Fibroblast of skin of abdomen (primary cell): ENCODE data around the gene ZBTB45.

Source experiments
- DNase-seq: peaks from one replicate; pipeline ENCODE4 v3.0.0-alpha.2; 2013

The ZBTB45 gene

GRCh38 chr19:58538257-58539168, 18.9 kb upstream of the ZBTB45 start:
- DNase-seq: no peak

GRCh38 chr19:58536852-58537798, 17.5 kb upstream of the ZBTB45 start:
- no peak for DNase-seq

- no peak for DNase-seq
These were observed 16.2 kb upstream of the ZBTB45 start for GRCh38 chr19:58535857-58536256.

GRCh38 chr19:58531034-58531840, 11.6 kb upstream of the ZBTB45 start:
- DNase-seq: no peak

- DNase-seq: no peak
These were observed 9.8 kb upstream of the ZBTB45 start for GRCh38 chr19:58529405-58529804.

- no peak for DNase-seq
These were observed 3.1 kb upstream of the ZBTB45 start for GRCh38 chr19:58522709-58523108.

GRCh38 chr19:58521651-58522050, 2.0 kb upstream of the ZBTB45 start:
- DNase-seq: no peak

GRCh38 chr19:58520257-58520599, 618 bp upstream of the ZBTB45 start:
- DNase-seq: no peak

- peak; percentile 76 for DNase-seq
These were observed 589 bp downstream of the ZBTB45 start for GRCh38 chr19:58519087-58519354.

GRCh38 chr19:58518256-58519086, 1.1 kb downstream of the ZBTB45 start:
- DNase-seq: no peak

- DNase-seq: no peak
These were observed 2.4 kb downstream of the ZBTB45 start for GRCh38 chr19:58516964-58517833.

- no peak for DNase-seq
These were observed 3.3 kb downstream of the ZBTB45 start for GRCh38 chr19:58516246-58516836.

- no peak for DNase-seq
These were observed 4.4 kb downstream of the ZBTB45 start for GRCh38 chr19:58515259-58515658.

- DNase-seq: no peak
These were observed 5.0 kb downstream of the ZBTB45 start for GRCh38 chr19:58514564-58515022.

- peak; percentile 86 for DNase-seq
These were observed 5.7 kb downstream of the ZBTB45 start for GRCh38 chr19:58513694-58514563.

- DNase-seq: no peak
These were observed 6.4 kb downstream of the ZBTB45 start for GRCh38 chr19:58513213-58513693.

GRCh38 chr19:58511353-58512208, 8.0 kb downstream of the ZBTB45 start, which contains the start of gene SLC27A5:
Gene SLC27A5, minus strand, starts transcription at chr19:58511992. Its CDS starts 37 bp downstream, at chr19:58511955.
- DNase-seq: no peak
